Measurements from ENCODE around the gene SLC6A7. TPM values are rescaled to one million over a fixed set of nuclear protein-coding genes. Genes with fewer than 3 reads are reported as not detected.

SLC6A7 gene
- total RNA-seq, 2 donors from 2014 or later, result not detected

GRCh38 chr5:150227036-150227435 is 37.2 kb downstream of the SLC6A7 start:
- no peak for TF ChIP-seq CTCF (conservative IDR thresholded peaks at IDR 0.05)
- H3K36me3 ChIP-seq (ENCODE audit: control insufficient read depth, insufficient read depth, low read length), result no peaks in the 10 kb centered on the region
- peaks cover 8% of the 10 kb centered on the region for H3K4me1 Mint-ChIP-seq
- no peak for DNase-seq
- WGBS, 2 experiments (ENCODE audit: insufficient coverage in 1 of 2, insufficient read length in 1 of 2), result 75 to 88% methylated on average over 2 to 5 of the region's 5 CpGs
- H3K27me3 ChIP-seq (ENCODE audit: control insufficient read depth, insufficient read depth, low read length, poor library complexity, severe bottlenecking), result peaks cover 3% of the 10 kb centered on the region
- no peak overlapping the region for H3K27ac ChIP-seq (ENCODE audit: low read depth, low read length)
- H3K4me3 Mint-ChIP-seq, result no peak overlapping the region
- no peak overlapping the region for H3K27ac Mint-ChIP-seq
- H3K9ac ChIP-seq (ENCODE audit: extremely low read depth, low read length, poor library complexity, severe bottlenecking), result no peak overlapping the region
- H3K9me3 Mint-ChIP-seq, result no peaks in the 10 kb centered on the region
- H3K9me3 ChIP-seq (ENCODE audit: control insufficient read depth, low read length), result no peaks in the 10 kb centered on the region
- H3K4me1 ChIP-seq (ENCODE audit: control insufficient read depth, insufficient read depth, low read length), result no peaks in the 10 kb centered on the region
- H3K4me3 ChIP-seq (ENCODE audit: low read length), result no peak overlapping the region
- H3K27me3 Mint-ChIP-seq (ENCODE audit: insufficient read depth), result peaks cover 4% of the 10 kb centered on the region
- H3K36me3 Mint-ChIP-seq (ENCODE audit: low read depth), result no peaks in the 10 kb centered on the region

GRCh38 chr5:150227606-150228273 is 37.9 kb downstream of the SLC6A7 start:
- Mint-ChIP-seq H3K27me3 (ENCODE audit: insufficient read depth) (peaks cover 3% of the 10 kb centered on the region), H3K36me3 (ENCODE audit: low read depth) (no peaks in the 10 kb centered on the region), H3K9me3 (no peaks in the 10 kb centered on the region), H3K4me3 (no peak overlapping the region), H3K4me1 (peaks cover 10% of the 10 kb centered on the region), H3K27ac (no peak overlapping the region)
- Histone ChIP-seq H3K27ac (ENCODE audit: low read depth, low read length) (no peak overlapping the region), H3K36me3 (ENCODE audit: control insufficient read depth, insufficient read depth, low read length) (no peaks in the 10 kb centered on the region), H3K9ac (ENCODE audit: extremely low read depth, low read length, poor library complexity, severe bottlenecking) (no peak overlapping the region), H3K4me3 (ENCODE audit: low read length) (no peak overlapping the region), H3K9me3 (ENCODE audit: control insufficient read depth, low read length) (no peaks in the 10 kb centered on the region), H3K4me1 (ENCODE audit: control insufficient read depth, insufficient read depth, low read length) (peaks cover 2% of the 10 kb centered on the region), H3K27me3 (ENCODE audit: control insufficient read depth, insufficient read depth, low read length, poor library complexity, severe bottlenecking) (no peaks in the 10 kb centered on the region)
- whole genome bisulfite sequencing, 2 experiments (ENCODE audit: insufficient coverage in 1 of 2, insufficient read length in 1 of 2), result 86 to 99% methylated on average over 7 to 11 of the region's 11 CpGs
- TF ChIP-seq CTCF (conservative IDR thresholded peaks at IDR 0.05), result no peak
- no peak for DNase-seq

- no peak for TF ChIP-seq CTCF (conservative IDR thresholded peaks at IDR 0.05)
- H3K27me3 ChIP-seq (ENCODE audit: control insufficient read depth, insufficient read depth, low read length, poor library complexity, severe bottlenecking), result no peaks in the 10 kb centered on the region
- no peak overlapping the region for H3K4me3 ChIP-seq (ENCODE audit: low read length)
- H3K27ac Mint-ChIP-seq, result no peak overlapping the region
- no peak overlapping the region for H3K27ac ChIP-seq (ENCODE audit: low read depth, low read length)
- WGBS, 2 experiments (ENCODE audit: insufficient coverage in 1 of 2, insufficient read length in 1 of 2), result 89 to 93% methylated on average over 3 of the region's 3 CpGs
- DNase-seq, result no peak
- H3K27me3 Mint-ChIP-seq (ENCODE audit: insufficient read depth), result no peaks in the 10 kb centered on the region
- H3K9me3 Mint-ChIP-seq, result no peaks in the 10 kb centered on the region
- no peak overlapping the region for H3K4me3 Mint-ChIP-seq
- H3K4me1 Mint-ChIP-seq, result peaks cover 16% of the 10 kb centered on the region
- H3K9ac ChIP-seq (ENCODE audit: extremely low read depth, low read length, poor library complexity, severe bottlenecking), result no peak overlapping the region
- no peaks in the 10 kb centered on the region for H3K36me3 ChIP-seq (ENCODE audit: control insufficient read depth, insufficient read depth, low read length)
- peaks cover 7% of the 10 kb centered on the region for H3K4me1 ChIP-seq (ENCODE audit: control insufficient read depth, insufficient read depth, low read length)
- no peaks in the 10 kb centered on the region for H3K36me3 Mint-ChIP-seq (ENCODE audit: low read depth)
- H3K9me3 ChIP-seq (ENCODE audit: control insufficient read depth, low read length), result no peaks in the 10 kb centered on the region
Measured at GRCh38 chr5:150229571-150229970, 39.7 kb downstream of the SLC6A7 start.

Measured in endodermal cell (in vitro differentiated cells).